Subcutaneous adipose tissue (tissue), 4 donors: Measurements from ENCODE around the gene TRIM54. TPM values are rescaled to one million over a fixed set of nuclear protein-coding genes. Genes with fewer than 3 reads are reported as not detected.

Experiments
- total RNA-seq, 4 donors: library from RNA; depleted of rRNA; stranded (reverse); fragments of >200 nt; gene quantifications; one replicate each; pipeline ENCODE4 v1.1.0, GENCODE V29; 2016
- TF ChIP-seq, protein P1 (sequence below): fragments of 450-650 bp; IDR thresholded peaks from one replicate; pipeline ENCODE4 v1.5.1; 2016; ENCODE audit warnings: low read depth, mild to moderate bottlenecking, control low read depth, antibody characterized with exemption, moderate library complexity

TRIM54 gene
- total RNA-seq, 4 donors from 2014 or later: 0.66 TPM; not detected in 3

DNA sequence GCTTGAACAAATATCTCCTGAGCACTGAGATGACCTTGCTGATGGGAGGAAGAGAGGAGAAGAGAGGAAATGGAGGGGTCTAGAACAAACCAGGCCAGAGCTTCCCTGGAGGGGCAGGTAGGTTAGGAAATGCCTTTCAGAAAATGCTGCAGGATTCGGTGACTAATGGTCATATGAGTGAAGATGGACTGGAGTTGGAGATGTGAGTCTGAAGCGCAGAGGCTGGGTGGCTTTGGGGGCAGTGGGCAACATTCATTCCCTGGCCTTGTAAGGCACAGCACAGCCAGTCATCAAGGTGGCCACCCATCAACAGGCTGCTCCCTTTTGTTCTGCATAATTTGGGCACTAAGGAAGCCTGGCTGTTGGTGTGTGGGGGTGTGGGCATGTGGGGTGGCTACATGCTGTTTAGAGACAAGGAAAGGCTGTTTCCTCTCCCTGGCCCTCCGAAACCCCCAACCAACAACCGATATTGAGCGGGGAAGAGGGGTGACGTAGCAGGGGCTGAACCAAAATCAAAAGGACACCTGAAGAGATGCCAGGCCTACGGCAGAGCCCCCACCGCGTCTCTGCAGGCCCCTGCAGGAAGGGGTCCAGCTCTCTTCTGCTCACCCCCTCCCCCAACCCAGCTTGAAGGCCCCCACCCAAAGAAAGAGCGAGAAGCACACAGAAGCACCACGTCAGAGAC lies 20.8 kb upstream of the TRIM54 start:
- TF ChIP-seq, protein P1, sequence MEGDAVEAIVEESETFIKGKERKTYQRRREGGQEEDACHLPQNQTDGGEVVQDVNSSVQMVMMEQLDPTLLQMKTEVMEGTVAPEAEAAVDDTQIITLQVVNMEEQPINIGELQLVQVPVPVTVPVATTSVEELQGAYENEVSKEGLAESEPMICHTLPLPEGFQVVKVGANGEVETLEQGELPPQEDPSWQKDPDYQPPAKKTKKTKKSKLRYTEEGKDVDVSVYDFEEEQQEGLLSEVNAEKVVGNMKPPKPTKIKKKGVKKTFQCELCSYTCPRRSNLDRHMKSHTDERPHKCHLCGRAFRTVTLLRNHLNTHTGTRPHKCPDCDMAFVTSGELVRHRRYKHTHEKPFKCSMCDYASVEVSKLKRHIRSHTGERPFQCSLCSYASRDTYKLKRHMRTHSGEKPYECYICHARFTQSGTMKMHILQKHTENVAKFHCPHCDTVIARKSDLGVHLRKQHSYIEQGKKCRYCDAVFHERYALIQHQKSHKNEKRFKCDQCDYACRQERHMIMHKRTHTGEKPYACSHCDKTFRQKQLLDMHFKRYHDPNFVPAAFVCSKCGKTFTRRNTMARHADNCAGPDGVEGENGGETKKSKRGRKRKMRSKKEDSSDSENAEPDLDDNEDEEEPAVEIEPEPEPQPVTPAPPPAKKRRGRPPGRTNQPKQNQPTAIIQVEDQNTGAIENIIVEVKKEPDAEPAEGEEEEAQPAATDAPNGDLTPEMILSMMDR: no peak

- TF ChIP-seq, protein P1: no peak
Measured at GRCh38 chr2:27261926-27262298, 20.3 kb upstream of the TRIM54 start.

DNA sequence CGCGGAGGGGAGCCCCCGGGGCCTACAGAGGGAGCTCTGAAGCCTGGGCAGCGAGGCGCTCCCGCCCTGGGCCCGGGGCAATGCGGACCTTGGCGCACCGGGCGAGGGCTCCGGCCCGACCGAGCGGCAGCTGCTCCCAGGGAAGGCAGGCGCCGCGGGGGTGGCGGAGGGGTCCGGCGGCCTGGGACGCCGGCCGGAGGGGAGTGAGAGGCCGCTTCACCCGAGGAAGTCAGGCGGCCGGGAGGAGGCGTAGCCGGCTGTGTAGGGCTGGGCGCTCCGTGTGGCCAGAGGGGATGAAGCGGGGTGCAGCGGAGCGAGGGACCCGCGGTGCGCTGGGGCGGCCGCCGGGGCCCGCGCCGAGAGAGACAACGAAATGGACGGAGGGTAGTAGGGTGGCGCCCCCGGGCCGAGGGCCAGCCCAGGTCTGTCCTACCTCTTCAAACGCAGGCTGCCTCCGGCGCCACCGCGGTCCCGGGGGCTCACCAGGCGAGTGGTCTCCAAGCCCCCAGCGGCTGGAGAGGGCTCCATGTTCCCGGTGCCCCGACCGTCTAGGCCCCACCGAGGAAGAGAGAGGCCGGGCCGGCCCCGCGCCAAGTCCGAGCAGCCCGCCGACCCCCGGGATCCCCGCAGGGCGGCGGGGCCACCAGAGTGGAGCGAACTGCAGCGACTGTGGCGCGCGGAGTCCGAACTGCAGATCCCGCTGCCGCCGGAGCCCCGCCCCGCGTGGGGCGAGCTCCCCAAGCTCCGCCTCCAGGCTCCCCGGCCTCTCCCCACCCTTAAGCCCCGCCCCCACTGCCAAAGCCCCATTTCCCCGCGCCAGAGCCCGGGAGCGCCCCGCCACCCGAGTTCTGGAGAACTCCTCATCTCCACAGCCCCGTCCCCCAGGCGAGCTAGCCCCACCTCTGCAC lies 19.6 kb upstream of the TRIM54 start, which contains the start of gene SLC30A3:
Gene SLC30A3 (minus strand): TSS at position 669 of the 908 bp plus-strand sequence. CDS start 141 bp downstream, at position 528.
- TF ChIP-seq, protein P1: no peak

- TF ChIP-seq, protein P1: no peak
Measured at GRCh38 chr2:27263287-27264252, 18.7 kb upstream of the TRIM54 start.

GRCh38 chr2:27264253-27264752 lies 17.9 kb upstream of the TRIM54 start:
- TF ChIP-seq, protein P1: no peak

DNA sequence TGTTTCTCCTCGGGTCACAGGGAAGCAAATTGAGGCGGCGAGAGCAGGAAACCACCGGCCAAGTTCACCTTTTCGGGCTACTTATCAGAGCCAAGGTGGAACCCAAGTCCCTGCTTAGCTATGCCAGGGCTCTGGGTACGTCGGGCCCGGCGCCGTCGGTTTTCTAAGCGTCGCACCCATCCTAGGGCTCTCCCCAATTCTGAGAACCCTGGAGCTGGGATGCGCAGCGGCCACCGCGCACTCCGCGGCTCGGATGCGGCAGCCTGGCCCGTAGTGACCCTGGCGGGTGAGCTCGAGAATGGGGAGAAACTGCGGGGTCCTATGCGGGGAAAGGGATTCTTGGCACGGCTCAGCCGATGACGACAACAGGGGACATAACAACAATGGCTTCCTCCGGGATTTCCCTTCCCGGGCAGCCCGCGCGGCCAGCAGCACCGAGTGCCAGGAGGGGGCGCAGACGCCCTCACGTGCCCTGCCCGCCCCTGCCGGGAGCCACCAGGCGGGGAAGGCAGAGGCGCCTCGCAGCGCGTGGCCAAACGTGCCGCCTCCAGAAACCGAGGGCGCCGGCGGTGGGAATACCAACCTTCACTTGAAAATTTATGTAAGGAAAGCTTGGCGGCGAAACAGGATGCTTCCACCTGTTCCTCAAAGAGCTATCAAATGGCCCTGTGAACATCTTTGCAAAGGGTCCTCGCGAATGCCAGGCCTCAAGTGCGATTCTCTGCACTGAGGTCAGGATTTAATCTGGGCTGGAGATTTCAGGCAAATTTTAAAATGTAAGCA lies 17.3 kb upstream of the TRIM54 start:
- TF ChIP-seq, protein P1: no peak
